K562 (cell line): Measurements from ENCODE around the gene RIPK4. TPM values are rescaled to one million over a fixed set of nuclear protein-coding genes. Genes with fewer than 3 reads are reported as not detected.

Experiments used
- ATAC-seq: fragments of 200-7000 bp; cut with Tn5 transposase; 3 replicates; pipeline ENCODE4 v1.9.1; 2020; ENCODE audit warnings: moderate library complexity
- BruUV-seq: library from RNA; stranded (reverse); fragments of 400-500 nt; replicated peaks from 2 replicates; lab custom pipeline; 2021; lab: Mats Ljungman, UMichigan
- CTCF ChIA-PET: fragments of 300-600 bp; formaldehyde crosslinking; extraction: SDS; loops from one replicate; lab custom pipeline; 2021; ENCODE audit warnings: low intra/inter-chr PET ratio; lab: Yijun Ruan, JAX
- POLR2A ChIA-PET: fragments of 300-600, 350-650 bp; sonication (Branson Sonifier 250); formaldehyde crosslinking; extraction: SDS; loops from one replicate; lab custom pipeline; 2021; ENCODE audit warnings: antibody characterized with exemption, inconsistent platforms; lab: Yijun Ruan, JAX
- DNase-seq, 4 experiments: peaks; one replicate each; pipeline versions ENCODE4 v3.0.0 to v3.0.0-alpha.2; 2011 to 2018; ENCODE audit warnings: low spot score in 3 of 4, mixed read lengths in 3 of 4; ENCODE audit errors: extremely low read depth in 1 of 4
- FAIRE-seq: peaks from 2 replicates; lab custom pipeline; 2011; peaks lifted over from hg19 to GRCh38; lab: Jason Lieb, UNC
- H2AFZ ChIP-seq: 2 replicates; pipeline ENCODE4 v1.6.0; 2011; ENCODE audit warnings: low read depth, low read length, control low read depth, inconsistent platforms
- H3K27ac ChIP-seq: fragments of 200-600 bp; 3 replicates; pipeline ENCODE4 v1.8.0; 2011; ENCODE audit warnings: low read depth, mild to moderate bottlenecking, control low read depth, inconsistent platforms, low read length, moderate library complexity, mixed read lengths; ENCODE audit errors: extremely low read depth
- H3K27me3 ChIP-seq, 2 experiments: fragments of 300-600 bp in 1 of 2; 2 replicates in 1 of 2; 3 replicates in 1 of 2; pipeline versions ENCODE4 v1.6.0 to v1.8.0; 2011; ENCODE audit warnings: inconsistent platforms in 2 of 2, low read length in 2 of 2, mild to moderate bottlenecking in 1 of 2, mixed read lengths in 1 of 2, moderate library complexity in 1 of 2; ENCODE audit not compliant: control insufficient read depth in 2 of 2, insufficient read depth in 2 of 2
- H3K36me3 ChIP-seq: fragments of 300-600 bp; 3 replicates; pipeline ENCODE4 v1.8.0; 2011; ENCODE audit warnings: mild to moderate bottlenecking, low read length, inconsistent platforms; ENCODE audit not compliant: control insufficient read depth, insufficient read depth
- H3K4me1 ChIP-seq, 2 experiments: fragments of 200-600 bp in 1 of 2; replicated peaks in 1 of 2; 2 replicates in 1 of 2; 3 replicates in 1 of 2; pipeline versions ENCODE4 v1.5.1 to v1.8.0; 2011; ENCODE audit warnings: inconsistent platforms in 2 of 2, low read length in 2 of 2, mild to moderate bottlenecking in 1 of 2, mixed read lengths in 1 of 2, moderate library complexity in 1 of 2; ENCODE audit not compliant: control insufficient read depth in 2 of 2, insufficient read depth in 2 of 2
- H3K4me2 ChIP-seq: 2 replicates; pipeline ENCODE4 v1.6.1; 2011; ENCODE audit warnings: low read length, control low read depth, inconsistent platforms, mixed read lengths; ENCODE audit not compliant: insufficient read depth
- H3K4me3 ChIP-seq: fragments of 200-600 bp; sonication (generic), shearing (Covaris generic); 2 replicates; pipeline ENCODE4 v1.5.1; 2016; ENCODE audit warnings: control low read depth, inconsistent platforms
- H3K79me2 ChIP-seq: fragments of 200-600 bp; 3 replicates; pipeline ENCODE4 v1.8.0; 2011; ENCODE audit warnings: low read length, inconsistent platforms; ENCODE audit not compliant: control insufficient read depth, insufficient read depth
- H3K9ac ChIP-seq, 2 experiments: 2 replicates each; pipeline versions ENCODE4 v1.6.0 to v1.6.1; 2011; ENCODE audit warnings: low read depth in 2 of 2, low read length in 2 of 2, control low read depth in 1 of 2, inconsistent platforms in 1 of 2, mild to moderate bottlenecking in 1 of 2, mixed read lengths in 1 of 2; ENCODE audit not compliant: insufficient read depth in 1 of 2
- H3K9me1 ChIP-seq: one replicate; pipeline ENCODE4 v1.6.0; 2011; ENCODE audit warnings: inconsistent platforms, mild to moderate bottlenecking, low read length, moderate library complexity; ENCODE audit not compliant: control insufficient read depth, insufficient read depth
- H3K9me3 ChIP-seq: replicated peaks from 2 replicates; pipeline ENCODE4 v1.5.1; 2011; ENCODE audit warnings: low read depth, low read length, inconsistent platforms; ENCODE audit not compliant: control insufficient read depth, insufficient read depth
- H4K20me1 ChIP-seq: replicated peaks from 2 replicates; pipeline ENCODE4 v1.6.1; 2011; ENCODE audit warnings: low read length, inconsistent platforms, mixed read lengths; ENCODE audit not compliant: control insufficient read depth, insufficient read depth
- BRD9 ChIP-seq: fragments of 450-650 bp; IDR thresholded peaks from 2 replicates; pipeline ENCODE4 v1.6.1; 2018; ENCODE audit warnings: low read depth; ENCODE audit not compliant: partially characterized antibody
- CSDE1 ChIP-seq, 2 experiments: fragments of 450-650 bp; IDR thresholded peaks; 2 replicates each; pipeline ENCODE4 v1.6.1; 2016; ENCODE audit warnings: mild to moderate bottlenecking in 1 of 2
- MED1 ChIP-seq: sonication (generic); formaldehyde crosslinking; IDR thresholded peaks from 2 replicates; pipeline ENCODE4 v1.8.1; 2023; ENCODE audit warnings: missing genetic modification reagents, borderline replicate concordance
- NCOR1 ChIP-seq: fragments of 450-650 bp; IDR thresholded peaks from 2 replicates; pipeline ENCODE4 v1.6.1; 2016; ENCODE audit warnings: mild to moderate bottlenecking, moderate library complexity
- NR2F6 ChIP-seq: fragments of 450-650 bp; formaldehyde crosslinking; IDR thresholded peaks from 2 replicates; pipeline ENCODE4 v1.4.0; 2020; ENCODE audit warnings: mild to moderate bottlenecking
- PPARD ChIP-seq: fragments of 250-450 bp; sonication (Bioruptor Pico); IDR thresholded peaks from 2 replicates; pipeline ENCODE4 v1.8.0; 2022; ENCODE audit warnings: inconsistent platforms, mild to moderate bottlenecking, moderate library complexity
- ZNF696 ChIP-seq: fragments of 250-450 bp; sonication (Bioruptor Pico); conservative IDR thresholded peaks from 2 replicates; pipeline ENCODE4 v1.4.0; 2020; ENCODE audit warnings: mild to moderate bottlenecking, moderate library complexity
- WGBS: fragments of 100-300 bp; shearing (Covaris generic); methylation state at CpG from one replicate; pipeline ENCODE4 v1.1.6; 2016; ENCODE audit warnings: low coverage, mixed read lengths; ENCODE audit not compliant: insufficient coverage; ENCODE audit errors: missing lambda C conversion rate; 5-methylcytosine and 5-hydroxymethylcytosine counted together
- in situ Hi-C: fragments of 300-500 bp; cut with MboI; formaldehyde crosslinking; loops from 4 replicates; pipeline ENCODE4 v1.15.0; 2018; ENCODE audit warnings: inconsistent platforms, mixed read lengths
- intact Hi-C: fragments of 100-400 bp; cut with micrococcal nuclease; formaldehyde crosslinking; loops from 2 replicates; pipeline ENCODE4 v1.14.2; 2022
- polyA plus RNA-seq, 8 experiments: library from polyadenylated mRNA; depleted of rRNA in 4 of 8; stranded (reverse) in 5 of 8; unstranded in 3 of 8; fragments of >200 nt; fragmentation: Nextera tagmentation in 2 of 8; fragmentation: Illumina TruSeq in 1 of 8; extraction: Ambion mirVana in 2 of 8; extraction: Trizol in 1 of 8; gene quantifications; 2 replicates each; pipeline versions ENCODE4 v1.2.1 to v1.2.3, GENCODE V29; 2011 to 2014; ENCODE audit warnings: inconsistent platforms in 1 of 8, missing spikeins in 1 of 8
- total RNA-seq, 7 experiments: library from RNA; depleted of rRNA in 6 of 7; stranded (reverse); fragments of >200 nt in 6 of 7; fragmentation: Illumina TruSeq in 2 of 7; extraction: Trizol in 2 of 7; gene quantifications; 2 replicates each; pipeline versions ENCODE4 v1.2.1 to v1.2.3, GENCODE V29; 2011 to 2021; ENCODE audit warnings: low replicate concordance in 1 of 7

Gene RIPK4
- total and polyA plus RNA-seq, 9 of the 15 experiments (the other 6 are each of a cell fraction or from before 2014, with no cell fraction given) = not detected

DNA sequence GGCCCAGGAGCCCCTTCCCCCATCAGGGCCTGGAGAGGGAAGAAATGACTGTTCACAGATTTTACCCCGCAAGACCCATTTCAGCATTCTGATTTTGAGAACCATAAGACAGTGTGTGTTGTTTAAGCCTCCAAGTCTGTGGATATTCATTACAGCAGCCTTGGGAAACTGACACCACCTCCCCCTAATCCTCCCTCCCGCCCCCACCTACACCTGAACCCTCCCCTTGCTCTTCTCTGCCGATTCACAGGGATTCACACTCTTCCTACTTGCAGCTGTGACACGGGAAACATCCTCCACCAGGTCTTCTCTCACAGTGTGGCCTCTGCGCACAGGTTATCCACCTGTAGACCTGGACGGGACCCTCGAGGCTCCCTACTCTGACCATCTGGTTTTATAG, 50.1 kb downstream of the RIPK4 start:
- Histone ChIP-seq H4K20me1 (peaks cover 16% of the 10 kb centered on the region), H3K27ac (no peak overlapping the region), H2AFZ (no peak overlapping the region), H3K4me3 (no peak overlapping the region), H3K9me1 (no peaks in the 10 kb centered on the region), H3K4me2 (no peak overlapping the region), H3K27me3 (peaks cover 61 to 67% of the 10 kb centered on the region in 2 experiments), H3K9me3 (no peaks in the 10 kb centered on the region), H3K4me1 (peaks cover 0 to 4% of the 10 kb centered on the region in 2 experiments; a peak in 2 of 5 replicates), H3K79me2 (no peaks in the 10 kb centered on the region), H3K9ac (no peak overlapping the region), H3K36me3 (no peaks in the 10 kb centered on the region)
- no peak for FAIRE-seq
- intact Hi-C loops = no loop called here
- no peak for ATAC-seq
- DNase-seq = no peak
- TF ChIP-seq BRD9 (no peak), NCOR1 (no peak), CSDE1 (IDR thresholded peaks at IDR 0.05) (no peak), PPARD (CRISPR knock-in tag) (no peak), NR2F6 (CRISPR knock-in tag) (no peak), MED1 (no peak), ZNF696 (CRISPR knock-in tag) (no peak)
- BruUV-seq = no TSS peak
- under 1% methylated on average over 7 of the region's 7 CpGs for WGBS
- POLR2A ChIA-PET = no interaction called here
- in situ Hi-C loops = no loop called here
- CTCF ChIA-PET = no interaction called here
